ENCODE measurements around the gene RAB25.

- TF ChIP-seq CTCF (IDR thresholded peaks at IDR 0.05) (no peak), POLR2AphosphoS5 (IDR thresholded peaks at IDR 0.05) (no peak), POLR2A (IDR thresholded peaks at IDR 0.05) (no peak)
These were observed 34.4 kb upstream of the RAB25 start for GRCh38 chr1:156026588-156026987.
